Glomerular visceral epithelial cell (primary cell): ENCODE results near the gene S1PR5.

ENCODE experiments used
- DNase-seq: peaks from one replicate; pipeline ENCODE4 v3.0.0-alpha.2; 2016; ENCODE audit errors: extremely low spot score

S1PR5 gene

GRCh38 chr19:10467104-10467706, 50.0 kb downstream of the S1PR5 start:
- DNase-seq, result no peak

- no peak for DNase-seq
Measured at GRCh38 chr19:10464456-10464855, 52.8 kb downstream of the S1PR5 start.
